Neural progenitor cell (in vitro differentiated cells): ENCODE measurements around the gene ANO2.

Experiments used
- EZH2 ChIP-seq: fragments of 200-600 bp; sonication (generic); IDR thresholded peaks from 2 replicates; pipeline ENCODE4 v1.6.1; 2017; ENCODE audit warnings: antibody characterized with exemption, mild to moderate bottlenecking, moderate library complexity
- TF ChIP-seq, protein P1 (sequence below): fragments of 200-600 bp; sonication (generic); IDR thresholded peaks from 2 replicates; pipeline ENCODE4 v1.5.1; 2017; ENCODE audit warnings: antibody characterized with exemption, mild to moderate bottlenecking

DNA sequence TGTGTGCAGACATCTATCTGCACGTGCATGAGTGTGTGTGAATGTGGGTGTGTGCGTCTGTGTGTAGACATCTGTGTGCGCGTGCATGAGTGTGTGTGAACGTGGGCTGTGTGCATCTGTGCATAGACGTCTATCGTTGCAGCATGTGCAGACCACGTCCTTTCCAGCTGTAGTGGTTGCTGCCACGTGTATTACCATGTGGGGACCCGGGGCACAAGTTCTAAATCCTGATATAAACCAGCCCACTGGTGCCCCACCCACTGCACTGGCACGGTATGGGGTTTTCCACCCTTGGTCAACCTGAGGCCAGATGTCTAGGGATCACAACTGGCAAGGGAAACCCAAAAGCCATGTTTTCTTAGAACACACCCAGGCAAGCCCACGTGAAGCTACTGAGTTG is 197.0 kb downstream of the ANO2 start:
- TF ChIP-seq, protein P1, sequence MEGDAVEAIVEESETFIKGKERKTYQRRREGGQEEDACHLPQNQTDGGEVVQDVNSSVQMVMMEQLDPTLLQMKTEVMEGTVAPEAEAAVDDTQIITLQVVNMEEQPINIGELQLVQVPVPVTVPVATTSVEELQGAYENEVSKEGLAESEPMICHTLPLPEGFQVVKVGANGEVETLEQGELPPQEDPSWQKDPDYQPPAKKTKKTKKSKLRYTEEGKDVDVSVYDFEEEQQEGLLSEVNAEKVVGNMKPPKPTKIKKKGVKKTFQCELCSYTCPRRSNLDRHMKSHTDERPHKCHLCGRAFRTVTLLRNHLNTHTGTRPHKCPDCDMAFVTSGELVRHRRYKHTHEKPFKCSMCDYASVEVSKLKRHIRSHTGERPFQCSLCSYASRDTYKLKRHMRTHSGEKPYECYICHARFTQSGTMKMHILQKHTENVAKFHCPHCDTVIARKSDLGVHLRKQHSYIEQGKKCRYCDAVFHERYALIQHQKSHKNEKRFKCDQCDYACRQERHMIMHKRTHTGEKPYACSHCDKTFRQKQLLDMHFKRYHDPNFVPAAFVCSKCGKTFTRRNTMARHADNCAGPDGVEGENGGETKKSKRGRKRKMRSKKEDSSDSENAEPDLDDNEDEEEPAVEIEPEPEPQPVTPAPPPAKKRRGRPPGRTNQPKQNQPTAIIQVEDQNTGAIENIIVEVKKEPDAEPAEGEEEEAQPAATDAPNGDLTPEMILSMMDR, result no peak
- TF ChIP-seq EZH2, result no peak
